Effector CD8-positive, alpha-beta T cell (primary cell): ENCODE results near the gene RXFP2.

ENCODE experiments used
- DNase-seq: peaks from one replicate; lab custom pipeline; 2025; lab: John Stamatoyannopoulos, UW

Gene RXFP2

GRCh38 chr13:31768351-31768750, 29.0 kb downstream of the RXFP2 start:
- DNase-seq: no peak

GRCh38 chr13:31769575-31769974, 30.2 kb downstream of the RXFP2 start:
- DNase-seq: no peak

GRCh38 chr13:31772231-31772630, 32.9 kb downstream of the RXFP2 start:
- DNase-seq: no peak

- no peak for DNase-seq
Measured at GRCh38 chr13:31773538-31773937, 34.2 kb downstream of the RXFP2 start.

GRCh38 chr13:31774186-31774750, 34.9 kb downstream of the RXFP2 start:
- no peak for DNase-seq

GRCh38 chr13:31775148-31775547, 35.8 kb downstream of the RXFP2 start:
- no peak for DNase-seq

GRCh38 chr13:31775686-31776085, 36.4 kb downstream of the RXFP2 start:
- no peak for DNase-seq

- DNase-seq: no peak
Measured at GRCh38 chr13:31781064-31781463, 41.7 kb downstream of the RXFP2 start.

- no peak for DNase-seq
Measured at GRCh38 chr13:31786011-31786410, 46.7 kb downstream of the RXFP2 start.

GRCh38 chr13:31790992-31791391, 51.7 kb downstream of the RXFP2 start:
- DNase-seq: no peak

GRCh38 chr13:31793246-31793645, 53.9 kb downstream of the RXFP2 start:
- no peak for DNase-seq

GRCh38 chr13:31794452-31794851, 55.1 kb downstream of the RXFP2 start:
- DNase-seq: no peak

GRCh38 chr13:31797154-31797775, 57.9 kb downstream of the RXFP2 start:
- no peak for DNase-seq

GRCh38 chr13:31798189-31798588, 58.9 kb downstream of the RXFP2 start:
- DNase-seq: no peak

GRCh38 chr13:31801088-31801487, 61.8 kb downstream of the RXFP2 start:
- no peak for DNase-seq

- no peak for DNase-seq
Measured at GRCh38 chr13:31803311-31803710, 64.0 kb downstream of the RXFP2 start.

GRCh38 chr13:31805841-31806240, 66.5 kb downstream of the RXFP2 start:
- no peak for DNase-seq

GRCh38 chr13:31807090-31807541, 67.8 kb downstream of the RXFP2 start:
- no peak for DNase-seq

- DNase-seq: no peak
Measured at GRCh38 chr13:31814536-31814935, 75.2 kb downstream of the RXFP2 start.

GRCh38 chr13:31815361-31816144, 76.2 kb downstream of the RXFP2 start:
- no peak for DNase-seq

GRCh38 chr13:31818236-31818635, 78.9 kb downstream of the RXFP2 start:
- DNase-seq: no peak

- no peak for DNase-seq
Measured at GRCh38 chr13:31824705-31825517, 85.6 kb downstream of the RXFP2 start.
